HEK293 (cell line): ENCODE results near the gene SMO.

Experiments
- CTCF ChIP-seq: fragments of 450-650 bp; formaldehyde crosslinking; IDR thresholded peaks from 2 replicates; pipeline ENCODE4 v1.5.1; 2016; ENCODE audit warnings: missing biosample characterization, missing genetic modification characterization
- HOXD13 ChIP-seq: sonication (generic); formaldehyde crosslinking; IDR thresholded peaks from 2 replicates; pipeline ENCODE4 v1.8.0; 2022; ENCODE audit warnings: missing genetic modification reagents, borderline replicate concordance
- KLF10 ChIP-seq: fragments of 450-650 bp; IDR thresholded peaks from 2 replicates; pipeline ENCODE4 v1.5.1; 2018; ENCODE audit warnings: missing biosample characterization, mild to moderate bottlenecking, missing genetic modification characterization
- SP2 ChIP-seq: fragments of 450-650 bp; formaldehyde crosslinking; IDR thresholded peaks from 2 replicates; pipeline ENCODE4 v1.5.1; 2016; ENCODE audit warnings: missing biosample characterization, missing genetic modification characterization
- YY1 ChIP-seq: fragments of 450-650 bp; formaldehyde crosslinking; IDR thresholded peaks from 2 replicates; pipeline ENCODE4 v1.5.1; 2018; ENCODE audit warnings: missing biosample characterization, missing genetic modification characterization
- ZNF121 ChIP-seq: fragments of 450-650 bp; formaldehyde crosslinking; IDR thresholded peaks from 2 replicates; pipeline ENCODE4 v1.5.1; 2016; ENCODE audit warnings: missing biosample characterization, missing genetic modification characterization
- ZNF19 ChIP-seq: fragments of 450-650 bp; formaldehyde crosslinking; IDR thresholded peaks from 2 replicates; pipeline ENCODE4; 2016; ENCODE audit warnings: missing biosample characterization, missing genetic modification characterization, low read depth
- ZNF341 ChIP-seq: fragments of 450-650 bp; formaldehyde crosslinking; IDR thresholded peaks from 2 replicates; pipeline ENCODE4; 2016; ENCODE audit warnings: low read depth, missing biosample characterization, missing genetic modification characterization
- ZNF514 ChIP-seq: fragments of 450-650 bp; formaldehyde crosslinking; IDR thresholded peaks from 2 replicates; pipeline ENCODE4 v1.5.1; 2016; ENCODE audit warnings: missing biosample characterization, missing genetic modification characterization
- ZNF776 ChIP-seq: fragments of 450-650 bp; formaldehyde crosslinking; IDR thresholded peaks from 2 replicates; pipeline ENCODE4 v1.5.0; 2017; ENCODE audit warnings: missing biosample characterization, missing genetic modification characterization, borderline replicate concordance

- TF ChIP-seq YY1 (tag by site-specific recombination): no peak
- TF ChIP-seq CTCF: no peak
- TF ChIP-seq ZNF341 (tag by site-specific recombination): no peak
- TF ChIP-seq ZNF121 (tag by site-specific recombination): no peak
- no peak for TF ChIP-seq ZNF776 (tag by site-specific recombination)
- TF ChIP-seq ZNF19 (tag by site-specific recombination): no peak
- TF ChIP-seq ZNF514 (tag by site-specific recombination): no peak
- TF ChIP-seq HOXD13 (CRISPR knock-in tag): no peak
- TF ChIP-seq SP2: no peak
- no peak for TF ChIP-seq KLF10 (tag by site-specific recombination)
Measured at GRCh38 chr7:129143724-129144094, 44.7 kb upstream of the SMO start.
